ENCODE results near the gene DAAM2.

GRCh38 chr6:39938773-39939654 lies 146.8 kb downstream of the DAAM2 start:
- TF ChIP-seq YY1 (IDR thresholded peaks at IDR 0.05; ENCODE audit: insufficient read depth, insufficient read length) (no peak), ZNF274 (IDR thresholded peaks at IDR 0.05; ENCODE audit: low read depth, low read length) (no peak), SUZ12 (IDR thresholded peaks at IDR 0.05; ENCODE audit: extremely low read depth, insufficient read depth, insufficient read length) (no peak)

All from NT2/D1 (cell line).